Coronary artery (tissue), 2 donors: ENCODE measurements around the gene IGFBP1.
"Not testable (repeated sequence)": the region's sequence is repeated elsewhere in the genome, so short reads cannot be mapped to it uniquely, and the experiment has no call there.

ENCODE experiments used
- DNase-seq: peaks from one replicate; pipeline ENCODE4 v3.0.0-alpha.2; 2017; ENCODE audit warnings: low spot score
- H3K27ac ChIP-seq, 2 donors: fragments of 200-600 bp; sonication (generic); one replicate each; pipeline ENCODE4 v1.5.1; 2016 to 2019
- H3K4me3 ChIP-seq: fragments of 200-600 bp; sonication (generic); 2 replicates; pipeline ENCODE4 v1.5.1; 2016; ENCODE audit warnings: mild to moderate bottlenecking, moderate library complexity
- TF ChIP-seq, protein P1 (sequence below): fragments of 200-600 bp; sonication (generic); IDR thresholded peaks from one replicate; pipeline ENCODE4 v1.5.1; 2019; ENCODE audit warnings: antibody characterized with exemption

Gene IGFBP1

DNA sequence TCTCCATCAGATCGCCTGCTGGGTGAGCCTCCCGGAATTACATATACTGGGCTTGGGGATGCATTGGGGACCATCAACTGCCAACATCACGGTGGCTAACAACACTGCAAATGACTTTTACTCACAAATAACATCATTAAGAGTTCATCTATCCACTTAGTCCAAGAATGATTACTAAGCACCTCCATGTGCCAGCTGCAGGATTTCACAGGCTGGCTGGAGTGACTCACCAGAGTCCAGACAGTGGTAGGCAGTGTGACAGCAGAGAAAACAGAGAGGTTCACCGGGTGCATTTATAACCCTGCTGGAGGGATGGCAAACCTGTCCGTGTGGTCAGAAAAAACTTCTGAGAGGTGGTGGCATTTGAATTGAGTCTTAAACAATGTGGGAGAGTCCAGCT lies 36.0 kb downstream of the IGFBP1 start:
- no peak for DNase-seq
- TF ChIP-seq, protein P1, sequence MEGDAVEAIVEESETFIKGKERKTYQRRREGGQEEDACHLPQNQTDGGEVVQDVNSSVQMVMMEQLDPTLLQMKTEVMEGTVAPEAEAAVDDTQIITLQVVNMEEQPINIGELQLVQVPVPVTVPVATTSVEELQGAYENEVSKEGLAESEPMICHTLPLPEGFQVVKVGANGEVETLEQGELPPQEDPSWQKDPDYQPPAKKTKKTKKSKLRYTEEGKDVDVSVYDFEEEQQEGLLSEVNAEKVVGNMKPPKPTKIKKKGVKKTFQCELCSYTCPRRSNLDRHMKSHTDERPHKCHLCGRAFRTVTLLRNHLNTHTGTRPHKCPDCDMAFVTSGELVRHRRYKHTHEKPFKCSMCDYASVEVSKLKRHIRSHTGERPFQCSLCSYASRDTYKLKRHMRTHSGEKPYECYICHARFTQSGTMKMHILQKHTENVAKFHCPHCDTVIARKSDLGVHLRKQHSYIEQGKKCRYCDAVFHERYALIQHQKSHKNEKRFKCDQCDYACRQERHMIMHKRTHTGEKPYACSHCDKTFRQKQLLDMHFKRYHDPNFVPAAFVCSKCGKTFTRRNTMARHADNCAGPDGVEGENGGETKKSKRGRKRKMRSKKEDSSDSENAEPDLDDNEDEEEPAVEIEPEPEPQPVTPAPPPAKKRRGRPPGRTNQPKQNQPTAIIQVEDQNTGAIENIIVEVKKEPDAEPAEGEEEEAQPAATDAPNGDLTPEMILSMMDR: no peak
- H3K4me3 ChIP-seq: no peak overlapping the region
- H3K27ac ChIP-seq: no peak overlapping the region

DNA sequence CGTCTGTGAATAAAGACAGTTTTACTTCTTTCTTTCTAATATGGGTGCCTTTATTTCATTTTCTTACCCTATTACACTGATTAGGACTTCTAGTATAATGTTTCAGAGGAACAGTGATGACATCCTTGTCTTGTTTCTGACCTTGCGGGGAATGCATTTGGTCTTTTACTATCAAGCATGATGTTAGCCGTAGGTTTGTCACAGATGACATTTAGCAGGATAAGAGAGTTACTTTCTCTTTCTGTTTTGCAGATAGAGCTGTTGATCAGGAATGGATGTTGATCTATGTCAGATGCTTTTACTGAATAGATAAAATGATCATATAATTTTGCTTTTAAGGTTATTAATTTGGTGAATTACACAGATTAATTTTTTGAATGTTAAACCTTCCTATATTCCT lies 39.4 kb downstream of the IGFBP1 start:
- H3K4me3 ChIP-seq: no peak overlapping the region
- no peak overlapping the region for H3K27ac ChIP-seq
- no peak for DNase-seq
- TF ChIP-seq, protein P1: no peak

DNA sequence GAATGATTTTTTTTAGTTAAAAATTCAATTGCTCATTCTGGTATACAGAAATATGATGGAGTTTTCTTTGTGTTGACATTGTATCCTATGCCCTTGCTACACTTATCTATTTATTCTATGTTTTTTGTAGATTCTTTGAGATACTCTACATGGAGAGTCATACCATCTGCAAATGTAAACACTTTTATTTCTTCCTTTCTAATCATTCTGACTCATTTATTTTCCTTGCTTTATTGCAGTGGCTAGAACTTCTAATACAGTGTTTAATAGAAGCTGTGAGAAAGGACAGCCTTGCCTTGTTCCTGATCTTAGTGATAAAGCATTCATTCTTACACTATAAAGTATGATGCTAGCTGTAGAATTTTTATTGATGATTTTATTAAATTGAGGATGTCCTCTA lies 42.7 kb downstream of the IGFBP1 start:
- DNase-seq: no peak
- TF ChIP-seq, protein P1: no peak
- H3K27ac ChIP-seq: no peak overlapping the region
- H3K4me3 ChIP-seq: no peak overlapping the region

DNA sequence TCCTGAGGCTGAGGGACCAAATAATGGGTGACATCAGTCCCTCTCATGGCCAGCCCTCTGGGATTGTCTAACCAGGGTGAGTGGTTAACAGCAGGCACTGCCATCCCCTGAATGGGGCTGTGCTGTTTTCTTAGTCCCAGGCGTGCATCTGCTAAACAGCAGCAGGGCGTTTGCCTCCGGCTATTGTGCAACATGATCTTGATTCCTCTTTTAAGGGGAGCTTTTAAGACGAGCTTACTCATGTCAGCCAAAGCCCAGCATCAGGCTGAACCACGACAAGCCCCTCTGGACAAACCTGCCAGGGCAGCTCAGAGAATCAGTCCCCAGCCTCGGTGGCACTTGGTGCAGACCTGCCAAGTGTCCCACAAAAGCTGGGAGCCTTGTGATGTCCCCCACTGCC lies 49.0 kb downstream of the IGFBP1 start:
- TF ChIP-seq, protein P1: no peak
- Histone ChIP-seq H3K4me3 (no peak overlapping the region), H3K27ac (no peak overlapping the region)
- DNase-seq: no peak

DNA sequence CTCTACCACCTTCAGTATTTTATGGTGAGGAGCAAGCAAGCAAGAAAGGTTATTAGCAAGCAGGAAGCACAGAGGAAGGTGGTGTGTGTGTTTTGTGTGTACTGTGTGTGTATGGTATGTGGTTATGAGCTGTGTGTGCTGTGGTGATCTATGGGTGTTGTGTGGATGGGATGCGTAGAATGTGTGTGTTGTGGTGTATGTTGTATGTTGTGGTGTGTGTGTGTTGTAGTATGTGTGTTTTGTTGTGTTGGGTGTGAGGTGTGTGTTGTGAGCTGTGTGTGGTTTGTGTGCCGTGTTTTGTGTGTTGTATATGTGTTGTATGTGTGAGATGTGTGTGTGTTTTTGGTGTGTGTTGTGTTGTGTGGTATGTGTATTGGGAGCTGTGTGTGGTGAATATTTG lies 49.6 kb downstream of the IGFBP1 start:
- TF ChIP-seq, protein P1: no peak
- Histone ChIP-seq H3K27ac (no peak overlapping the region), H3K4me3 (no peak overlapping the region)
- DNase-seq: no peak

DNA sequence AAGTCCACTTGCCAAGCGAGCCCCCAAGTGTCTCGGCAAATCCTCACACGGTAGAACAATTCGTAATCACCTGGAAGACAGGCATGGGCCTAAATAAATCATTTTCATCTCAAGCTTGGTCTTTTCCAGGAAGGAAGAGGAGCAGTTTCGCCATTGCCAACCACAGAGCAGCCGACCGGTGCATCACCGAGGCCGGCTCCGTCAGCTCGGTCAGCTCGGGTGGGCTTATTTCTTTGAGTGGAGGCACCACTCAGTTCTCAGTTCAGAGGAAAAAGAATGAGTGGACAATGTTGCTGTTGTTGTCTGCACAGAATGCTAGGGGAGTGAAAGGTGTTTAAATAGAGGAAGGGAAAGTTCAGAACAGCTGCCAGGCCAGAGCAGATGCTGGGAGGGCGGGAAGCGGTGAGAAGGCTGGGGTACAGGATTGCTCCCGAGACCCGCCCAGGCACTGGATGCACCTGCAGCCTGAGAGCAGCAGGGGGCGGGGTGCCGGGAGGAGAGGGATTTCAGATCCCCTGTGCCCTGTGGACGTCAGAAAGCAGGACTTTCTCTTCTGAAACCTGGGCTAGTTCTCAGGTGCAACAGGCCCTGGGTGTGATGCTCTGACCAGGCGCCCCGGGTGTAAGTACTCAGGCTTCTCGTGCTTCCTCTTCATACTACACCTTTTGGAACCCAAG lies 50.5 kb downstream of the IGFBP1 start:
- no peak for DNase-seq
- TF ChIP-seq, protein P1: no peak
- Histone ChIP-seq H3K27ac (no peak overlapping the region), H3K4me3 (no peak overlapping the region)

DNA sequence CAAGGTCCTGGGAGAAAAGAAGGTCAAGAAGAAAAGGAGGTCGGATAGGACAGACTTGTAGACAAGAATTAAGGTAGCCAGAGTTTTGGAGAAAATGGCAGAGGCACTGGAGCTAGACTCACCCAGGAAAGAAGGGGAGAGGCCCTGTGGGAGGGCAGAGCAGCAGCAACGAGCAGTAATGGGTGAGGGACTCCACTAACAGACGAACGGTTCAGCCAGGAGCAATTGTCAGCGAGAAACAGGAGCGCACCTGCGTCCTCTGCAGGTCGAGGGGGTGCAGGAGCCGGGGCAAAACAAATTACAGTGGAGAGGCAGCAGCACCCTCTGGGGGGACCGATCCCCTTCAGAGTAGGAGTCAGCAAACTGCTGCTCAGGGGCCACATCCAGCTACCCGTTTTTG lies 51.3 kb downstream of the IGFBP1 start:
- no peak for DNase-seq

DNA sequence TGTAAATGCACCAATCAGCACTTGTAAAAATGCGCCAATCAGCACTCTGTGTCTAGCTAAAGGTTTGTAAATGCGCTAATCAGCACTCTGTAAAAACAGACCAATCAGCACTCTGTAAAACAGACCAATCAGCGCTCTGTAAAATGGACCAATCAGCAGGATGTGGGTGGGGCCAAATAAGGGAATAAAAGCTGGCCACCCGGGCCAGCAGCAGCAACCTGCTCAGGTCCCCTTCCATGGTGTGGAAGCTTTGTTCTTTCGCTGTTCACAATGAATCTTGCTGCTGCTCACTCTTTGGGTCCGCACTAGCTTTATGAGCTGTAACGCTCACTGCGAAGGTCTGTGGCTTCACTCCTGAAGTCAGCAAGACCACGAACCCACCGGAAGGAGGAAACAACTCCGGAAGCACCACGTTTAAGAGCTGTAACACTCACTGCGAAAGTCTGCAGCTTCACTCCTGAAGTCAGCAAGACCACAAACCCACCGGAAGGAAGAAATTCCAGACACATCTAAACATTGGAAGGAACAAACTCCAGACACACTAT lies 52.0 kb downstream of the IGFBP1 start:
- not testable (repeated sequence) for H3K4me3 ChIP-seq

More for the DNA sequence above, 51.3 kb downstream of the IGFBP1 start:
- Histone ChIP-seq H3K4me3 (no peak overlapping the region), H3K27ac (no peak overlapping the region)
- TF ChIP-seq, protein P1: no peak

More for the DNA sequence above, 52.0 kb downstream of the IGFBP1 start:
- DNase-seq, H3K27ac ChIP-seq: not testable (repeated sequence)
